Ishikawa (cell line): Measurements from ENCODE around the gene ABCB11.

Experiments used
- CEBPB ChIP-seq: IDR thresholded peaks from 2 replicates; pipeline ENCODE4 v1.6.1; 2012
- CREB1 ChIP-seq: IDR thresholded peaks from 2 replicates; pipeline ENCODE4 v1.6.1; 2012; ENCODE audit warnings: low read depth
- EGR1 ChIP-seq: IDR thresholded peaks from 2 replicates; pipeline ENCODE4 v1.6.1; 2012
- EP300 ChIP-seq: IDR thresholded peaks from 2 replicates; pipeline ENCODE4 v1.6.1; 2012; ENCODE audit warnings: borderline replicate concordance
- FOXM1 ChIP-seq: IDR thresholded peaks from 2 replicates; pipeline ENCODE4 v1.6.1; 2012; ENCODE audit warnings: low read depth, borderline replicate concordance
- NFIC ChIP-seq: IDR thresholded peaks from 2 replicates; pipeline ENCODE4 v1.6.1; 2012
- RAD21 ChIP-seq: IDR thresholded peaks from 2 replicates; pipeline ENCODE4 v1.6.1; 2012; ENCODE audit warnings: low read depth
- REST ChIP-seq: IDR thresholded peaks from 2 replicates; pipeline ENCODE4 v1.6.1; 2012; ENCODE audit warnings: low read depth, mild to moderate bottlenecking
- TAF1 ChIP-seq: IDR thresholded peaks from 2 replicates; pipeline ENCODE4 v1.6.1; 2012; ENCODE audit warnings: low read depth, mild to moderate bottlenecking
- TCF12 ChIP-seq: IDR thresholded peaks from 2 replicates; pipeline ENCODE4 v1.6.1; 2012; ENCODE audit warnings: low read depth
- TEAD4 ChIP-seq: IDR thresholded peaks from 2 replicates; pipeline ENCODE4 v1.6.1; 2012
- USF1 ChIP-seq: IDR thresholded peaks from 2 replicates; pipeline ENCODE4 v1.6.1; 2012
- YY1 ChIP-seq: IDR thresholded peaks from 2 replicates; pipeline ENCODE4 v1.6.1; 2012; ENCODE audit warnings: low read depth
- ZBTB7A ChIP-seq: IDR thresholded peaks from 2 replicates; pipeline ENCODE4 v1.6.1; 2012; ENCODE audit warnings: low read depth
- TF ChIP-seq, protein P1 (sequence below): IDR thresholded peaks from 2 replicates; pipeline ENCODE4 v1.6.1; 2012

Gene ABCB11

DNA sequence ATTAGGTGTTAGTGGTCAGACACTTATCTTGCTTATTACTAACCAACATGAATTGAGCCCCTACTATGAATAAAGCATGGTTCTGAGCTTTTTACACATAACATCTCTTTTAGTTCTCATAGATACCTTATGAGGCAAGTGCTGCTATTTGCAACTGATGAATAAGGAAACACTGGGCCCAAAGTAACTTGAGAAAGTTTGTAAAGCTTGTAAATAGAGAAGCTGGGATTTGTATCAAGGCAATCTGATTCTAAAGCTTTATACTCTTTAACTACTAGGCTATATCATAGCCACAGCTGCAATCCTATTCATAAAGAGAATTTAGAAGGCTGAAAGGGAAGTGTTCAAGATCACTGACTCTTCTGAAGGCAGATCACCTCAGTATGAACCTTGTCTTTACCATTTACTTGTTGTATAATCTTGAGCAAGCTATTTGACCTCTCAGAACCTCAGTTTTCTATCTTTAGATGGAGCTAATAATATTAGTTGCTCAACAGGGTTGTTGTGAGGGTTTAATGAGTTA lies 60.4 kb downstream of the ABCB11 start:
- TF ChIP-seq EGR1 (no peak), CREB1 (no peak), TAF1 (no peak), TCF12 (no peak), NFIC (no peak), EP300 (no peak), YY1 (no peak), REST (no peak), CEBPB (no peak), FOXM1 (no peak), USF1 (no peak), ZBTB7A (no peak), RAD21 (no peak), TEAD4 (no peak)
- TF ChIP-seq, protein P1, sequence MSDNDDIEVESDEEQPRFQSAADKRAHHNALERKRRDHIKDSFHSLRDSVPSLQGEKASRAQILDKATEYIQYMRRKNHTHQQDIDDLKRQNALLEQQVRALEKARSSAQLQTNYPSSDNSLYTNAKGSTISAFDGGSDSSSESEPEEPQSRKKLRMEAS, result no peak

DNA sequence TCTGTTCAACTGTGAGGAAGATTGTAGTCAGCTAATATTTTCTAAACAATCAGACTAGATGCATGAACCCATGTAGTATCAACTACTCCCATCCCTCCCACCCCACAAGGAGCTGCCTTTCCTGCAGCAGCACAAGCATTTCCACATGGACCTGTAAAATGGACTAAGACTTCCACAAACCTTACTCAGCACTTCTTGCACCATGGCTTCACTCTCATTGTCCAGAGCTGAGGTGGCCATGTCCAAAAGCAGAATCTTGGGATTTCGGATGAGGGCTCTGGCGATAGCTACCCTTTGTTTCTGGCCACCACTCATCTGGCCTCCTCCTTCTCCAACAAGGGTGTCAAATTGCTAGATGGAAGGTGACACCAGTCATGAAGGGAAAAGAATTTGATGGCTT lies 61.3 kb downstream of the ABCB11 start:
- TF ChIP-seq TAF1 (no peak), FOXM1 (no peak), CREB1 (no peak), REST (no peak), ZBTB7A (no peak), EGR1 (no peak), TCF12 (no peak), USF1 (no peak), YY1 (no peak)
- TF ChIP-seq, protein P1, result no peak

DNA sequence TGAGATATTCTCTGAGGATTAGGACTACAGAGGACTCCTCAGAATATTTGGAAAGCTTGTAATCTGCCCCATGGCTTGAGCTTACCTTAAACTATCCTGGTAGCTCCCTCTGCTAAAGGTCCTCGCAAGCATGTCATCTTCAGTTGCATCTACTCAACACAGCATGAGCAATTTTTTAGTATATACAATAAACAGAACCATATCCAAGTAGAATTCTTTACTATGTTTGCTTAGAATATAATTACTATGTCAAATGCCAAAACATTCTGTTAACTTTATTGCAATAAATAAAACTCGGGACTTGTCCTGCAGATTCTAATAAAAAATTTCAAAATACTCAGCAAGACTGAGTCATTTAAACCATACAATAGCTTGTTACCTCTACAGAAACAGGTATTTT lies 62.8 kb downstream of the ABCB11 start:
- no peak for TF ChIP-seq NFIC
- no peak for TF ChIP-seq FOXM1
- no peak for TF ChIP-seq REST
- TF ChIP-seq CEBPB, result no peak
- TF ChIP-seq, protein P1, result no peak
- no peak for TF ChIP-seq EGR1
- no peak for TF ChIP-seq TAF1
- TF ChIP-seq CREB1, result no peak
- no peak for TF ChIP-seq TEAD4
- TF ChIP-seq EP300, result no peak
- no peak for TF ChIP-seq TCF12
- TF ChIP-seq USF1, result no peak
- TF ChIP-seq RAD21, result no peak
- TF ChIP-seq ZBTB7A, result no peak
- TF ChIP-seq YY1, result no peak

DNA sequence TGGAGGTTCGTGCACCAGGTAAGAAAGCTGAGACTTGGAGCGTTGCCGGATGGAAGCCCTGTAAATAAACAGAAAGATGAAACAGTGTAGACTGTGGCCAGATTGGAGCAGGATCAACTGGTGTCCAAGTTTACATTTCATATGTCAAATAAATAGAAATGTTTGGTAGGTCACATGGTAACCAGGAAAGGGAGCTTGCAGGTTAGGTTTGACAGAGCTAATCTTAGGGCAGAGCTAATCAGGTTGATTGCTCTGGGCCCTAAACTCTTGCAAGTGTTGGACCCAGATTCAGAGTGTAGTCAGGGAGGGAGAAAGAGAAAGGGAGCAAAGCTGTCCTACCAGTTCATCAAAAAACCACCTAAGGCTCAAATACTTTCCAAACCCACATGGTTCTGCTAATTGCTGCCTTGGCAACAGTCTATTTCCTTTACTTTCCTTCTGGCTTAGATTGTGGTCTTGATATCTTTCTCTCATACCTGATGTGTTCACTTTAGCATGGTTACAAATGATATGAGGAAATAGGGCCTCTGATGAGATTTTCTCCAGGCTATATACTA lies 66.8 kb downstream of the ABCB11 start:
- TF ChIP-seq EGR1 (no peak), TAF1 (no peak), ZBTB7A (no peak), CREB1 (no peak), RAD21 (no peak), TCF12 (no peak), TEAD4 (no peak)
